Measurements from ENCODE around the gene SAMD11. TPM values are rescaled to one million over a fixed set of nuclear protein-coding genes. Genes with fewer than 3 reads are reported as not detected.

The SAMD11 gene
- total and polyA plus RNA-seq, 2 donors from 2014 or later = 13.3 to 21.4 TPM

GRCh38 chr1:942864-943533 lies 19.3 kb downstream of the SAMD11 start:
- peaks cover 0 to 31% (median 0%) of the 10 kb centered on the region in 3 donors for H3K4me1 ChIP-seq (ENCODE audit: control insufficient read depth in 2 of 3, insufficient read depth in 2 of 3, low read depth in 1 of 3, low read length in 3 of 3)
- intact Hi-C loops (cut with DNase I) = no loop called here
- no peak for FAIRE-seq

DNA sequence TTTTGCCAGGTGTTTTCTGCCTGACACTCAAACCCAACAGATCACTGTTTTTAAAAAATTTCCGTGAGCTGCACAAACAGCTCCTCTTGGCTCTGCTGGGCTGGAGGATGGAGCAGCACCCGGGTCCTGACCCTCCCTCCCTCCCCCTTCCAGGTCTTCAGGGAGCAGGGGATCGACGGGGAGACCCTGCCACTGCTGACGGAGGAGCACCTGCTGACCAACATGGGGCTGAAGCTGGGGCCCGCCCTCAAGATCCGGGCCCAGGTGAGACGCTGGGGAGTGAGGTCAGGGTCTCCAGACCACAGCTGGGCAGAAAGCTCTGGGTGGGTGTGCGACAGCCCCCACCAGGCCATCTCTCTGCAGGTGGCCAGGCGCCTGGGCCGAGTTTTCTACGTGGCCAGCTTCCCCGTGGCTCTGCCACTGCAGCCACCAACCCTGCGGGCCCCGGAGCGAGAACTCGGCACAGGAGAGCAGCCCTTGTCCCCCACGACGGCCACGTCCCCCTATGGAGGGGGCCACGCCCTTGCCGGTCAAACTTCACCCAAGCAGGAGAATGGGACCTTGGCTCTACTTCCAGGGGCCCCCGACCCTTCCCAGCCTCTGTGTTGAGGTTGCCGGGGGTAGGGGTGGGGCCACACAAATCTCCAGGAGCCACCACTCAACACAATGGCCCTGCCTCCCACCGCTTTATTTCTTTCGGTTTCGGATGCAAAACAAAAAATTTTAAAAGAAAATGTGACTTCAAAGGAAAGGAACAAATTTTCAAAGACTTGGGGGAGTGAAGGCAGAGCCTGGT lies 20.0 kb downstream of the SAMD11 start:
- Histone ChIP-seq H3K4me3 (ENCODE audit: low read length in 3 of 3) (no peak overlapping the region), H3K9me3 (ENCODE audit: control insufficient read depth in 2 of 3, insufficient read depth in 1 of 3, low read length in 3 of 3) (no peaks in the 10 kb centered on the region), H3K9ac (ENCODE audit: low read length in 3 of 3) (no peak overlapping the region), H3K4me1 (ENCODE audit: control insufficient read depth in 2 of 3, insufficient read depth in 2 of 3, low read depth in 1 of 3, low read length in 3 of 3) (peaks cover 0 to 24% (median 0%) of the 10 kb centered on the region in 3 donors), H3K27me3 (ENCODE audit: control insufficient read depth, insufficient read depth, low read length) (no peaks in the 10 kb centered on the region), H3K27ac (ENCODE audit: low read depth in 2 of 2, low read length in 2 of 2) (peak overlapping the region; percentile 53 to 71), H3K36me3 (ENCODE audit: control insufficient read depth in 2 of 3, insufficient read depth in 3 of 3, low read length in 3 of 3) (peaks cover 0 to 7% (median 5%) of the 10 kb centered on the region in 3 donors)
- intact Hi-C loops (cut with DNase I) = no loop called here
- DNase-seq (peak in 1 of 5 donors; percentile 72), FAIRE-seq (no peak)
- TF ChIP-seq CTCF (IDR thresholded peaks at IDR 0.05; ENCODE audit: borderline replicate concordance, extremely low read depth, insufficient read depth) = no peak

More at GRCh38 chr1:942864-943533, 19.3 kb downstream of the SAMD11 start:
- no peak for TF ChIP-seq CTCF (IDR thresholded peaks at IDR 0.05; ENCODE audit: borderline replicate concordance, extremely low read depth, insufficient read depth)
- Histone ChIP-seq H3K36me3 (ENCODE audit: control insufficient read depth in 2 of 3, insufficient read depth in 3 of 3, low read length in 3 of 3) (peaks cover 0 to 5% (median 4%) of the 10 kb centered on the region in 3 donors), H3K27me3 (ENCODE audit: control insufficient read depth, insufficient read depth, low read length) (no peaks in the 10 kb centered on the region), H3K27ac (ENCODE audit: low read depth in 2 of 2, low read length in 2 of 2) (peak overlapping the region; percentile 71 to 75), H3K4me3 (ENCODE audit: low read length in 3 of 3) (no peak overlapping the region), H3K9me3 (ENCODE audit: control insufficient read depth in 2 of 3, insufficient read depth in 1 of 3, low read length in 3 of 3) (no peaks in the 10 kb centered on the region), H3K9ac (ENCODE audit: low read length in 3 of 3) (peak overlapping the region in 1 of 3 donors; percentile 46)
- DNase-seq = peak in 3 of 5 donors; percentile 32 to 83 (median 67)

- Histone ChIP-seq H3K27ac (ENCODE audit: low read depth in 2 of 2, low read length in 2 of 2) (peak overlapping the region; percentile 28 to 71), H3K27me3 (ENCODE audit: control insufficient read depth, insufficient read depth, low read length) (no peaks in the 10 kb centered on the region), H3K36me3 (ENCODE audit: control insufficient read depth in 2 of 3, insufficient read depth in 3 of 3, low read length in 3 of 3) (peaks cover 0 to 10% (median 9%) of the 10 kb centered on the region in 3 donors), H3K4me1 (ENCODE audit: control insufficient read depth in 2 of 3, insufficient read depth in 2 of 3, low read depth in 1 of 3, low read length in 3 of 3) (peaks cover 0 to 17% (median 0%) of the 10 kb centered on the region in 3 donors), H3K4me3 (ENCODE audit: low read length in 3 of 3) (no peak overlapping the region), H3K9me3 (ENCODE audit: control insufficient read depth in 2 of 3, insufficient read depth in 1 of 3, low read length in 3 of 3) (no peaks in the 10 kb centered on the region), H3K9ac (ENCODE audit: low read length in 3 of 3) (no peak overlapping the region)
- intact Hi-C loops (cut with DNase I) = no loop called here
- DNase-seq (peak; percentile 87 to 96 (median 91)), FAIRE-seq (no peak)
- no peak for TF ChIP-seq CTCF (IDR thresholded peaks at IDR 0.05; ENCODE audit: borderline replicate concordance, extremely low read depth, insufficient read depth)
These were observed 20.9 kb downstream of the SAMD11 start for GRCh38 chr1:944341-945325.
